ENCODE data around the gene CD93.

CD93 gene

GRCh38 chr20:23086056-23086566, at the start of gene CD93:
Gene CD93, minus strand, starts transcription at chr20:23086324. Its CDS starts 132 bp downstream, at chr20:23086192.
- peak; percentile 17 for DNase-seq

- no peak for DNase-seq
These were observed 47.5 kb upstream of the CD93 start for GRCh38 chr20:23133560-23133998.

- no peak for DNase-seq
These were observed 46.9 kb upstream of the CD93 start for GRCh38 chr20:23132930-23133559.

GRCh38 chr20:23132293-23132929, 46.3 kb upstream of the CD93 start:
- DNase-seq = no peak

- no peak for DNase-seq
These were observed 45.6 kb upstream of the CD93 start for GRCh38 chr20:23131766-23132165.

GRCh38 chr20:23130622-23131140, 44.6 kb upstream of the CD93 start:
- no peak for DNase-seq

- no peak for DNase-seq
These were observed 43.9 kb upstream of the CD93 start for GRCh38 chr20:23129891-23130621.

- no peak for DNase-seq
These were observed 43.1 kb upstream of the CD93 start for GRCh38 chr20:23129266-23129665.

GRCh38 chr20:23128461-23129125, 42.5 kb upstream of the CD93 start:
- no peak for DNase-seq

- DNase-seq = no peak
These were observed 41.6 kb upstream of the CD93 start for GRCh38 chr20:23127506-23128279.

- DNase-seq = no peak
These were observed 40.3 kb upstream of the CD93 start for GRCh38 chr20:23126281-23127061.

- DNase-seq = peak; percentile 7
These were observed 39.6 kb upstream of the CD93 start for GRCh38 chr20:23125625-23126191.

GRCh38 chr20:23125159-23125558, 39.0 kb upstream of the CD93 start:
- no peak for DNase-seq

- DNase-seq = no peak
These were observed 37.8 kb upstream of the CD93 start for GRCh38 chr20:23123886-23124285.

- no peak for DNase-seq
These were observed 36.9 kb upstream of the CD93 start for GRCh38 chr20:23122796-23123655.

- no peak for DNase-seq
These were observed 36.2 kb upstream of the CD93 start for GRCh38 chr20:23122321-23122720.

GRCh38 chr20:23121751-23122320, 35.7 kb upstream of the CD93 start:
- no peak for DNase-seq

GRCh38 chr20:23120936-23121750, 35.0 kb upstream of the CD93 start:
- DNase-seq = no peak

- DNase-seq = no peak
These were observed 34.1 kb upstream of the CD93 start for GRCh38 chr20:23120261-23120660.
